Mesenchymal stem cell (in vitro differentiated cells and primary cell): ENCODE measurements around the gene CDK5RAP2.

ENCODE experiments used
- DNase-seq: peaks from one replicate; pipeline ENCODE4 v3.0.0-alpha.2; 2013
- H2AFZ ChIP-seq: one replicate; pipeline ENCODE4 v1.6.1; 2013; ENCODE audit warnings: low read depth, mild to moderate bottlenecking, control low read depth, inconsistent platforms, low read length, moderate library complexity
- H2AK5ac ChIP-seq: 2 replicates; pipeline ENCODE4 v1.6.1; 2013; ENCODE audit warnings: low read length, moderate library complexity, mild to moderate bottlenecking, inconsistent platforms; ENCODE audit not compliant: severe bottlenecking
- H2BK120ac ChIP-seq: one replicate; pipeline ENCODE4 v1.6.1; 2013; ENCODE audit warnings: low read depth, mild to moderate bottlenecking, inconsistent platforms, low read length, moderate library complexity
- H2BK12ac ChIP-seq, 2 experiments: one replicate each; pipeline ENCODE4 v1.6.1; 2013; ENCODE audit warnings: inconsistent platforms in 2 of 2, low read length in 2 of 2, mild to moderate bottlenecking in 2 of 2, moderate library complexity in 2 of 2, control low read depth in 1 of 2
- H2BK15ac ChIP-seq: one replicate; pipeline ENCODE4 v1.6.1; 2013; ENCODE audit warnings: mild to moderate bottlenecking, low read depth, inconsistent platforms; ENCODE audit not compliant: poor library complexity, severe bottlenecking
- H2BK5ac ChIP-seq: 2 replicates; pipeline ENCODE4 v1.6.1; 2013; ENCODE audit warnings: low read depth, mild to moderate bottlenecking, low read length, control low read depth, inconsistent platforms; ENCODE audit not compliant: poor library complexity, severe bottlenecking
- H3K14ac ChIP-seq, 2 experiments: one replicate each; pipeline ENCODE4 v1.6.1; 2013; ENCODE audit warnings: inconsistent platforms in 2 of 2, low read length in 2 of 2, control low read depth in 1 of 2, mild to moderate bottlenecking in 1 of 2, moderate library complexity in 1 of 2
- H3K18ac ChIP-seq, 2 experiments: one replicate each; pipeline ENCODE4 v1.6.1; 2013; ENCODE audit warnings: inconsistent platforms in 2 of 2, low read length in 2 of 2, control low read depth in 1 of 2, low read depth in 1 of 2, mild to moderate bottlenecking in 1 of 2
- H3K23ac ChIP-seq, 2 experiments: one replicate each; pipeline ENCODE4 v1.6.1; 2013; ENCODE audit warnings: inconsistent platforms in 2 of 2, low read length in 2 of 2, mild to moderate bottlenecking in 2 of 2, moderate library complexity in 2 of 2, control low read depth in 1 of 2
- H3K27ac ChIP-seq: 2 replicates; pipeline ENCODE4 v1.5.1; 2013; ENCODE audit warnings: mild to moderate bottlenecking, moderate library complexity, low read length, control low read depth, inconsistent platforms; ENCODE audit not compliant: poor library complexity, severe bottlenecking
- H3K27me3 ChIP-seq, 2 experiments: 2 replicates each; pipeline versions ENCODE4 v1.6.1 to v1.7.0; 2013; ENCODE audit warnings: low read length in 2 of 2, mild to moderate bottlenecking in 2 of 2, moderate library complexity in 2 of 2, control low read depth in 1 of 2, inconsistent platforms in 1 of 2; ENCODE audit not compliant: control insufficient read depth in 1 of 2, insufficient read depth in 1 of 2
- H3K36me3 ChIP-seq, 2 experiments: 2 replicates each; pipeline versions ENCODE4 v1.6.1 to v1.7.0; 2013; ENCODE audit warnings: low read length in 2 of 2, control low read depth in 1 of 2, inconsistent platforms in 1 of 2, low read depth in 1 of 2, mild to moderate bottlenecking in 1 of 2; ENCODE audit not compliant: insufficient read depth in 2 of 2, control insufficient read depth in 1 of 2
- H3K4ac ChIP-seq, 2 experiments: one replicate each; pipeline ENCODE4 v1.6.1; 2013; ENCODE audit warnings: inconsistent platforms in 2 of 2, low read length in 2 of 2, mild to moderate bottlenecking in 2 of 2, moderate library complexity in 2 of 2, control low read depth in 1 of 2, low read depth in 1 of 2
- H3K4me1 ChIP-seq: 2 replicates; pipeline ENCODE4 v1.6.1; 2013; ENCODE audit warnings: low read depth, low read length, control low read depth; ENCODE audit not compliant: control insufficient read depth, insufficient read depth
- H3K4me2 ChIP-seq: 2 replicates; pipeline ENCODE4 v1.6.1; 2013; ENCODE audit warnings: low read length, mild to moderate bottlenecking, inconsistent platforms; ENCODE audit not compliant: poor library complexity, severe bottlenecking
- H3K4me3 ChIP-seq, 2 experiments: 2 replicates each; pipeline versions ENCODE4 v1.5.1 to v1.7.0; 2013; ENCODE audit warnings: low read length in 2 of 2, mild to moderate bottlenecking in 2 of 2, control low read depth in 1 of 2, low read depth in 1 of 2; ENCODE audit not compliant: insufficient read depth in 1 of 2
- H3K79me1 ChIP-seq: replicated peaks from 2 replicates; pipeline ENCODE4 v1.6.1; 2013; ENCODE audit warnings: mild to moderate bottlenecking, control low read depth, low read length, inconsistent platforms; ENCODE audit not compliant: poor library complexity, severe bottlenecking
- H3K9ac ChIP-seq: 2 replicates; pipeline ENCODE4 v1.7.0; 2013; ENCODE audit warnings: mild to moderate bottlenecking, low read length, moderate library complexity
- H3K9me3 ChIP-seq: 2 replicates; pipeline ENCODE4 v1.7.0; 2013; ENCODE audit warnings: mild to moderate bottlenecking, low read length; ENCODE audit not compliant: control insufficient read depth
- H4K8ac ChIP-seq: one replicate; pipeline ENCODE4 v1.6.1; 2013; ENCODE audit warnings: inconsistent platforms, mild to moderate bottlenecking, low read length, moderate library complexity
- H4K91ac ChIP-seq: one replicate; pipeline ENCODE4 v1.6.1; 2013; ENCODE audit warnings: mild to moderate bottlenecking, low read length, inconsistent platforms
- whole genome bisulfite sequencing: methylation state at CpG from one replicate; pipeline ENCODE4 v1.1.7; 2013; ENCODE audit warnings: mixed read lengths; 5-methylcytosine and 5-hydroxymethylcytosine counted together

Gene CDK5RAP2

GRCh38 chr9:120453792-120454191 is 126.2 kb downstream of the CDK5RAP2 start:
- Histone ChIP-seq H3K18ac (no peak overlapping the region), H2BK5ac (no peak overlapping the region)
- 98% methylated on average over 3 of the region's 4 CpGs for WGBS

GRCh38 chr9:120452631-120453030 is 127.3 kb downstream of the CDK5RAP2 start:
- Histone ChIP-seq H3K14ac (no peak overlapping the region), H2BK120ac (no peak overlapping the region), H4K91ac (no peak overlapping the region), H2BK5ac (no peak overlapping the region), H3K4ac (no peak overlapping the region), H3K79me1 (peaks cover 15% of the 10 kb centered on the region), H2BK12ac (no peak overlapping the region), H3K27me3 (no peaks in the 10 kb centered on the region), H3K4me2 (no peak overlapping the region), H2AK5ac (no peak overlapping the region), H3K9ac (no peak overlapping the region), H3K36me3 (peaks cover 16 to 55% of the 10 kb centered on the region in 2 experiments), H3K4me3 (no peak overlapping the region), H2AFZ (no peak overlapping the region), H2BK15ac (no peak overlapping the region), H4K8ac (no peak overlapping the region), H3K4me1 (no peaks in the 10 kb centered on the region), H3K9me3 (no peaks in the 10 kb centered on the region), H3K23ac (no peak overlapping the region), H3K27ac (no peak overlapping the region), H3K18ac (no peak overlapping the region)
- 100% methylated on average over 1 of the region's 3 CpGs for WGBS
- no peak for DNase-seq

More at GRCh38 chr9:120453792-120454191, 126.2 kb downstream of the CDK5RAP2 start:
- H3K4me3 ChIP-seq = no peak overlapping the region
- H2AFZ ChIP-seq = no peak overlapping the region
- H2BK120ac ChIP-seq = no peak overlapping the region
- H3K14ac ChIP-seq = no peak overlapping the region
- peaks cover 13% of the 10 kb centered on the region for H3K79me1 ChIP-seq
- no peak overlapping the region for H3K4ac ChIP-seq
- no peak overlapping the region for H2AK5ac ChIP-seq
- no peak overlapping the region for H3K27ac ChIP-seq
- H3K23ac ChIP-seq = no peak overlapping the region
- H4K91ac ChIP-seq = no peak overlapping the region
- DNase-seq = no peak
- H3K27me3 ChIP-seq = no peaks in the 10 kb centered on the region
- H3K36me3 ChIP-seq = peaks cover 16 to 62% of the 10 kb centered on the region in 2 experiments
- no peaks in the 10 kb centered on the region for H3K4me1 ChIP-seq
- no peaks in the 10 kb centered on the region for H3K9me3 ChIP-seq
- no peak overlapping the region for H2BK12ac ChIP-seq
- no peak overlapping the region for H3K4me2 ChIP-seq
- H3K9ac ChIP-seq = no peak overlapping the region
- H2BK15ac ChIP-seq = no peak overlapping the region
- no peak overlapping the region for H4K8ac ChIP-seq

- Histone ChIP-seq H2AFZ (no peak overlapping the region), H2AK5ac (no peak overlapping the region), H4K8ac (no peak overlapping the region), H2BK5ac (no peak overlapping the region), H3K4ac (no peak overlapping the region), H3K4me3 (no peak overlapping the region), H3K23ac (no peak overlapping the region), H3K27me3 (no peaks in the 10 kb centered on the region), H3K27ac (no peak overlapping the region), H3K14ac (no peak overlapping the region), H2BK120ac (no peak overlapping the region), H3K9ac (no peak overlapping the region), H3K36me3 (peaks cover 13 to 57% of the 10 kb centered on the region in 2 experiments), H3K4me2 (no peak overlapping the region), H3K18ac (no peak overlapping the region), H2BK15ac (no peak overlapping the region), H4K91ac (no peak overlapping the region), H3K4me1 (no peaks in the 10 kb centered on the region), H2BK12ac (no peak overlapping the region), H3K79me1 (peaks cover 22% of the 10 kb centered on the region), H3K9me3 (no peaks in the 10 kb centered on the region)
- no peak for DNase-seq
- 95% methylated on average over 3 of the region's 3 CpGs for WGBS
These were observed 129.1 kb downstream of the CDK5RAP2 start for GRCh38 chr9:120450916-120451315.

GRCh38 chr9:120449566-120449965 is 130.4 kb downstream of the CDK5RAP2 start:
- Histone ChIP-seq H3K18ac (no peak overlapping the region), H2BK5ac (no peak overlapping the region), H3K23ac (no peak overlapping the region), H3K27ac (no peak overlapping the region), H3K14ac (no peak overlapping the region), H2BK15ac (no peak overlapping the region), H3K4me3 (no peak overlapping the region), H3K4me1 (no peaks in the 10 kb centered on the region), H3K27me3 (no peaks in the 10 kb centered on the region), H2AK5ac (no peak overlapping the region), H3K4ac (no peak overlapping the region), H3K4me2 (no peak overlapping the region), H2BK12ac (no peak overlapping the region), H4K8ac (no peak overlapping the region), H4K91ac (no peak overlapping the region), H2BK120ac (no peak overlapping the region), H3K9me3 (no peaks in the 10 kb centered on the region), H2AFZ (no peak overlapping the region), H3K79me1 (peaks cover 29% of the 10 kb centered on the region), H3K36me3 (peaks cover 9 to 47% of the 10 kb centered on the region in 2 experiments), H3K9ac (no peak overlapping the region)
- WGBS = 100% methylated on average over 1 of the region's 2 CpGs
- DNase-seq = no peak
